Suprapubic skin (tissue), 4 donors: ENCODE measurements around the gene WHRN.

Experiments used
- POLR2A ChIP-seq, 2 donors: fragments of 450-650 bp; IDR thresholded peaks; one replicate each; pipeline ENCODE4 v1.6.1; 2017; ENCODE audit warnings: antibody characterized with exemption in 2 of 2, mild to moderate bottlenecking in 2 of 2, moderate library complexity in 2 of 2
- POLR2AphosphoS5 ChIP-seq, 3 donors: sonication (generic); formaldehyde crosslinking; IDR thresholded peaks; one replicate each; pipeline ENCODE4 v1.6.1; 2017; ENCODE audit warnings: antibody characterized with exemption in 3 of 3

- TF ChIP-seq POLR2A (IDR thresholded peaks at IDR 0.05) (no peak), POLR2AphosphoS5 (IDR thresholded peaks at IDR 0.05) (no peak)
These were observed 119.7 kb downstream of the WHRN start for GRCh38 chr9:114385397-114386181.
